PC-9 (cell line): ENCODE data around the gene GRB14. TPM values are rescaled to one million over a fixed set of nuclear protein-coding genes. Genes with fewer than 3 reads are reported as not detected.

Experiments
- BruUV-seq: library from RNA; stranded (reverse); fragments of 400-500 nt; replicated peaks from 2 replicates; lab custom pipeline; 2021; lab: Mats Ljungman, UMichigan
- CTCF ChIA-PET: fragments of 300-600 bp; sonication (Branson Sonifier 250); formaldehyde crosslinking; loops from one replicate; lab custom pipeline; 2022; ENCODE audit warnings: antibody characterized with exemption; lab: Charles Lee
- POLR2A ChIA-PET: fragments of 300-600 bp; sonication (Branson Sonifier 250); formaldehyde crosslinking; loops from one replicate; lab custom pipeline; 2022; ENCODE audit warnings: antibody characterized with exemption; ENCODE audit not compliant: unreplicated experiment; lab: Charles Lee
- DNase-seq, 2 experiments: peaks; one replicate each; pipeline versions ENCODE4 v3.0.0 to v3.0.0-alpha.2; 2015 to 2022; ENCODE audit warnings: mixed read lengths in 1 of 2
- H2AFZ ChIP-seq: fragments of 200-600 bp; sonication (generic); 2 replicates; pipeline ENCODE4 v1.8.1; 2017; ENCODE audit warnings: antibody characterized with exemption
- H3F3A ChIP-seq: fragments of 200-600 bp; sonication (generic); 2 replicates; pipeline ENCODE4 v1.8.1; 2017; ENCODE audit warnings: antibody characterized with exemption, mild to moderate bottlenecking, low read depth; ENCODE audit not compliant: insufficient read depth
- H3K27ac ChIP-seq: fragments of 200-600 bp; sonication (generic); 2 replicates; pipeline ENCODE4 v1.6.1; 2016; ENCODE audit warnings: mixed run types
- H3K27me3 ChIP-seq: fragments of 200-600 bp; sonication (generic); 2 replicates; pipeline ENCODE4 v1.6.1; 2016; ENCODE audit warnings: low read depth, mixed run types; ENCODE audit not compliant: insufficient read depth
- H3K36me3 ChIP-seq: fragments of 200-600 bp; sonication (generic); 2 replicates; pipeline ENCODE4 v1.6.1; 2016; ENCODE audit warnings: low read depth, mixed run types
- H3K4me1 ChIP-seq: fragments of 200-600 bp; sonication (generic); replicated peaks from 2 replicates; pipeline ENCODE4 v1.6.1; 2016; ENCODE audit warnings: mixed run types; ENCODE audit not compliant: insufficient read depth
- H3K4me2 ChIP-seq: fragments of 200-600 bp; sonication (generic); 2 replicates; pipeline ENCODE4 v1.6.1; 2017; ENCODE audit warnings: mixed run types
- H3K4me3 ChIP-seq: fragments of 200-600 bp; sonication (generic); 2 replicates; pipeline ENCODE4 v1.6.1; 2016; ENCODE audit warnings: mixed run types
- H3K79me2 ChIP-seq: fragments of 200-600 bp; sonication (generic); 2 replicates; pipeline ENCODE4 v1.6.1; 2017; ENCODE audit warnings: low read depth, mixed run types
- H3K9me2 ChIP-seq: fragments of 200-600 bp; sonication (generic); 2 replicates; pipeline ENCODE4 v1.8.1; 2017; ENCODE audit warnings: mild to moderate bottlenecking; ENCODE audit not compliant: insufficient read depth
- H3K9me3 ChIP-seq: fragments of 200-600 bp; sonication (generic); 2 replicates; pipeline ENCODE4 v1.8.1; 2016; ENCODE audit warnings: low read depth; ENCODE audit not compliant: insufficient read depth
- H4K20me1 ChIP-seq: fragments of 200-600 bp; sonication (generic); 2 replicates; pipeline ENCODE4 v1.8.1; 2017; ENCODE audit not compliant: insufficient read depth
- CTCF ChIP-seq: fragments of 200-600 bp; sonication (generic); conservative IDR thresholded peaks from 2 replicates; pipeline ENCODE4 v1.6.1; 2017; ENCODE audit warnings: mixed run types, antibody characterized with exemption, mild to moderate bottlenecking, moderate library complexity
- EZH2 ChIP-seq: fragments of 200-600 bp; sonication (generic); IDR thresholded peaks from 2 replicates; pipeline ENCODE4 v1.8.0; 2017; ENCODE audit warnings: antibody characterized with exemption, low read depth
- intact Hi-C: fragments of 100-400 bp; cut with micrococcal nuclease; formaldehyde crosslinking; loops from one replicate; pipeline ENCODE4 v1.10.0; 2022; ENCODE audit not compliant: unreplicated experiment
- total RNA-seq: library from RNA; stranded (reverse); gene quantifications from 2 replicates; pipeline ENCODE4 v1.2.3, GENCODE V29; 2021

Gene GRB14
- total RNA-seq, 1 experiment from 2014 or later, result 3.4 TPM

GRCh38 chr2:164624316-164624715, 3.0 kb upstream of the GRB14 start:
- DNase-seq, result no peak
- TF ChIP-seq EZH2 (no peak), CTCF (no peak)
- H4K20me1 ChIP-seq, result no peaks in the 10 kb centered on the region
- no peaks in the 10 kb centered on the region for H3K9me3 ChIP-seq
- no peak overlapping the region for H2AFZ ChIP-seq
- no peaks in the 10 kb centered on the region for H3K27me3 ChIP-seq
- intact Hi-C loops, result no loop called here
- CTCF ChIA-PET, result no interaction called here
- no peaks in the 10 kb centered on the region for H3K36me3 ChIP-seq
- H3K4me2 ChIP-seq, result no peak overlapping the region
- no peaks in the 10 kb centered on the region for H3K9me2 ChIP-seq
- no peaks in the 10 kb centered on the region; the same call in 1 of the 2 replicates for H3K4me1 ChIP-seq
- H3K27ac ChIP-seq, result no peak overlapping the region
- H3K4me3 ChIP-seq, result no peak overlapping the region
- H3K79me2 ChIP-seq, result no peaks in the 10 kb centered on the region
- BruUV-seq, result no TSS peak
- POLR2A ChIA-PET, result no interaction called here
- no peaks in the 10 kb centered on the region for H3F3A ChIP-seq

GRCh38 chr2:164622338-164623106, 1.2 kb upstream of the GRB14 start:
- POLR2A ChIA-PET, result no interaction called here

GRCh38 chr2:164621764-164622105, 453 bp upstream of the GRB14 start:
- Histone ChIP-seq H3K9me3 (no peaks in the 10 kb centered on the region), H4K20me1 (no peaks in the 10 kb centered on the region), H2AFZ (peak overlapping the region; percentile 81), H3K79me2 (no peaks in the 10 kb centered on the region), H3K9me2 (no peaks in the 10 kb centered on the region), H3K27me3 (no peaks in the 10 kb centered on the region), H3K27ac (no peak overlapping the region), H3K4me2 (peak overlapping the region; percentile 80), H3K4me3 (peak overlapping the region; percentile 63; the same call in 1 of the 2 replicates), H3F3A (no peaks in the 10 kb centered on the region), H3K36me3 (no peaks in the 10 kb centered on the region), H3K4me1 (no peaks in the 10 kb centered on the region; the same call in 1 of the 2 replicates)
- intact Hi-C loops, result no loop called here
- TF ChIP-seq EZH2 (no peak), CTCF (no peak)
- ChIA-PET CTCF (no interaction called here), POLR2A (interaction anchor here (0.6 kb wide), 1 partner anchor 207 kb away, joined by 3 read pairs; no protein-coding TSS in a partner anchor)
- DNase-seq, result no peak
- no TSS peak for BruUV-seq

More at GRCh38 chr2:164622338-164623106, 1.2 kb upstream of the GRB14 start:
- intact Hi-C loops, result no loop called here
- no peak for DNase-seq
- H3F3A ChIP-seq, result no peaks in the 10 kb centered on the region
- TSS peak; percentile 43 for BruUV-seq
- no peak overlapping the region for H2AFZ ChIP-seq
- no peaks in the 10 kb centered on the region for H3K36me3 ChIP-seq
- TF ChIP-seq CTCF, result no peak
- no peaks in the 10 kb centered on the region; the same call in 1 of the 2 replicates for H3K4me1 ChIP-seq
- no peaks in the 10 kb centered on the region for H3K9me2 ChIP-seq
- H4K20me1 ChIP-seq, result no peaks in the 10 kb centered on the region
- H3K4me3 ChIP-seq, result no peak overlapping the region; the same call in 1 of the 2 replicates
- H3K27ac ChIP-seq, result no peak overlapping the region
- H3K4me2 ChIP-seq, result peak overlapping the region; percentile 80
- no peaks in the 10 kb centered on the region for H3K79me2 ChIP-seq
- no peaks in the 10 kb centered on the region for H3K9me3 ChIP-seq
- CTCF ChIA-PET, result no interaction called here
- no peaks in the 10 kb centered on the region for H3K27me3 ChIP-seq
